K562 (cell line): ENCODE results near the gene JHY. TPM values are rescaled to one million over a fixed set of nuclear protein-coding genes. Genes with fewer than 3 reads are reported as not detected.

ENCODE experiments used
- ASH1L ChIP-seq: fragments of 450-650 bp; IDR thresholded peaks from 2 replicates; pipeline ENCODE4 v1.6.1; 2018; ENCODE audit warnings: borderline replicate concordance, mild to moderate bottlenecking, low read depth; ENCODE audit not compliant: partially characterized antibody
- ATF7 ChIP-seq: fragments of 450-650 bp; IDR thresholded peaks from 2 replicates; pipeline ENCODE4 v1.7.1; 2014; ENCODE audit warnings: mild to moderate bottlenecking, moderate library complexity
- CEBPZ ChIP-seq: fragments of 150-350 bp; IDR thresholded peaks from 2 replicates; pipeline ENCODE4 v1.6.1; 2014; ENCODE audit warnings: low read depth, mild to moderate bottlenecking, low read length, borderline replicate concordance
- EHMT2 ChIP-seq: fragments of 450-650 bp; IDR thresholded peaks from 2 replicates; pipeline ENCODE4 v1.6.1; 2018; ENCODE audit warnings: antibody characterized with exemption
- HMGN3 ChIP-seq: IDR thresholded peaks from 2 replicates; pipeline ENCODE4 v1.6.1; 2011; ENCODE audit warnings: borderline replicate concordance, low read depth, mild to moderate bottlenecking, mixed read lengths, low read length; ENCODE audit not compliant: insufficient read length; ENCODE audit errors: extremely low read depth
- RAD51 ChIP-seq: fragments of 450-650 bp; IDR thresholded peaks from 2 replicates; pipeline ENCODE4 v1.7.1; 2016; ENCODE audit warnings: low read depth, mild to moderate bottlenecking, borderline replicate concordance
- SNIP1 ChIP-seq: fragments of 450-650 bp; IDR thresholded peaks from 2 replicates; pipeline ENCODE4 v1.7.1; 2017; ENCODE audit warnings: low read depth, mild to moderate bottlenecking
- ZNF197 ChIP-seq: fragments of 200-800 bp; sonication (Bioruptor generic); IDR thresholded peaks from 2 replicates; pipeline ENCODE4 v1.6.1; 2016; ENCODE audit warnings: low read depth, missing genetic modification characterization, missing compliant biosample characterization
- ZNF224 ChIP-seq: sonication (generic); formaldehyde crosslinking; IDR thresholded peaks from 2 replicates; pipeline ENCODE4 v1.8.0; 2022; ENCODE audit warnings: mild to moderate bottlenecking, missing genetic modification reagents
- ZNF561 ChIP-seq: fragments of 450-650 bp; formaldehyde crosslinking; conservative IDR thresholded peaks from 2 replicates; pipeline ENCODE4 v1.4.0; 2020; ENCODE audit warnings: mild to moderate bottlenecking, moderate library complexity
- polyA plus RNA-seq, 8 experiments: library from polyadenylated mRNA; depleted of rRNA in 4 of 8; stranded (reverse) in 5 of 8; unstranded in 3 of 8; fragments of >200 nt; fragmentation: Nextera tagmentation in 2 of 8; fragmentation: Illumina TruSeq in 1 of 8; extraction: Ambion mirVana in 2 of 8; extraction: Trizol in 1 of 8; gene quantifications; 2 replicates each; pipeline versions ENCODE4 v1.2.1 to v1.2.3, GENCODE V29; 2011 to 2014; ENCODE audit warnings: inconsistent platforms in 1 of 8, missing spikeins in 1 of 8
- total RNA-seq, 7 experiments: library from RNA; depleted of rRNA in 6 of 7; stranded (reverse); fragments of >200 nt in 6 of 7; fragmentation: Illumina TruSeq in 2 of 7; extraction: Trizol in 2 of 7; gene quantifications; 2 replicates each; pipeline versions ENCODE4 v1.2.1 to v1.2.3, GENCODE V29; 2011 to 2021; ENCODE audit warnings: low replicate concordance in 1 of 7

Gene JHY
- total and polyA plus RNA-seq, 9 of the 15 experiments (the other 6 are each of a cell fraction or from before 2014, with no cell fraction given), result not detected

- TF ChIP-seq CEBPZ (no peak), ASH1L (no peak), ZNF561 (CRISPR knock-in tag) (no peak), ZNF224 (CRISPR knock-in tag) (no peak), SNIP1 (no peak), ZNF197 (CRISPR knock-in tag) (no peak), ATF7 (no peak), RAD51 (no peak), EHMT2 (no peak), HMGN3 (no peak)
These were observed 28.2 kb downstream of the JHY start (continued) for GRCh38 chr11:122910775-122911174.
